Measurements from ENCODE around the gene FAM219B. TPM values are rescaled to one million over a fixed set of nuclear protein-coding genes. Genes with fewer than 3 reads are reported as not detected.

Gene FAM219B
- total and polyA plus RNA-seq, 7 donors = 16.6 to 65.0 (median 50.5) TPM

GRCh38 chr15:74904190-74904805, 2.4 kb downstream of the FAM219B start:
- Histone ChIP-seq H3K4me1 (peaks cover 0 to 33% (median 28%) of the 10 kb centered on the region in 4 donors), H3K27ac (no peak overlapping the region), H3K36me3 (peaks cover 21 to 53% (median 28%) of the 10 kb centered on the region in 4 donors), H3K9me3 (no peaks in the 10 kb centered on the region), H3K4me3 (no peak overlapping the region), H3K27me3 (no peaks in the 10 kb centered on the region)
- WGBS, 2 donors = 90 to 94% methylated on average over 7 of the region's 7 CpGs
- TF ChIP-seq POLR2A (IDR thresholded peaks at IDR 0.05) (no peak), EP300 (IDR thresholded peaks at IDR 0.05) (no peak), CTCF (IDR thresholded peaks at IDR 0.05) (no peak), POLR2AphosphoS5 (IDR thresholded peaks at IDR 0.05) (no peak)
- DNase-seq = peak; percentile 46
- intact Hi-C loops (cut with DNase I) = loop anchor here (5.0 kb wide), 2 partner anchors 48 to 122 kb away; partner anchors contain the start of gene CSK

GRCh38 chr15:74903676-74904075, 3.0 kb downstream of the FAM219B start:
- Histone ChIP-seq H3K4me3 (no peak overlapping the region), H3K36me3 (peaks cover 21 to 60% (median 33%) of the 10 kb centered on the region in 4 donors), H3K27me3 (no peaks in the 10 kb centered on the region), H3K27ac (no peak overlapping the region), H3K4me1 (peaks cover 0 to 33% (median 28%) of the 10 kb centered on the region in 4 donors), H3K9me3 (no peaks in the 10 kb centered on the region)
- DNase-seq = no peak
- TF ChIP-seq POLR2AphosphoS5 (IDR thresholded peaks at IDR 0.05) = no peak
- no peak for TF ChIP-seq EP300 (IDR thresholded peaks at IDR 0.05)
- no peak for TF ChIP-seq POLR2A (IDR thresholded peaks at IDR 0.05)
- TF ChIP-seq CTCF (IDR thresholded peaks at IDR 0.05) = no peak
- WGBS, 2 donors = 92 to 97% methylated on average over 1 of the region's 1 CpG
- intact Hi-C loops (cut with DNase I) = loop anchor here (5.0 kb wide), 2 partner anchors 49 to 121 kb away; partner anchors contain the start of gene CSK

- DNase-seq = no peak
- TF ChIP-seq POLR2AphosphoS5 (IDR thresholded peaks at IDR 0.05) (no peak), EP300 (IDR thresholded peaks at IDR 0.05) (no peak), CTCF (IDR thresholded peaks at IDR 0.05) (no peak), POLR2A (IDR thresholded peaks at IDR 0.05) (no peak)
- intact Hi-C loops (cut with DNase I) = loop anchor here (5.0 kb wide), 2 partner anchors 50 to 120 kb away; partner anchors contain the start of gene CSK
- no peaks in the 10 kb centered on the region for H3K9me3 ChIP-seq
- peaks cover 21 to 72% (median 33%) of the 10 kb centered on the region in 4 donors for H3K36me3 ChIP-seq
- peaks cover 0 to 29% (median 27%) of the 10 kb centered on the region in 4 donors for H3K4me1 ChIP-seq
- no peak overlapping the region for H3K4me3 ChIP-seq
- 83 to 92% methylated on average over 4 of the region's 4 CpGs for WGBS, 2 donors
- H3K27ac ChIP-seq = no peak overlapping the region
- no peaks in the 10 kb centered on the region for H3K27me3 ChIP-seq
Observed at GRCh38 chr15:74902295-74903075, 4.2 kb downstream of the FAM219B start.

GRCh38 chr15:74901612-74902063, 5.0 kb downstream of the FAM219B start:
- Histone ChIP-seq H3K27me3 (no peaks in the 10 kb centered on the region), H3K27ac (peak overlapping the region in 2 of 4 donors; percentile 7 to 40), H3K36me3 (peaks cover 21 to 79% (median 33%) of the 10 kb centered on the region in 4 donors), H3K4me3 (no peak overlapping the region), H3K9me3 (no peaks in the 10 kb centered on the region), H3K4me1 (peaks cover 0 to 28% (median 24%) of the 10 kb centered on the region in 4 donors)
- 5 to 26% methylated on average over 5 of the region's 5 CpGs for whole genome bisulfite sequencing, 2 donors
- intact Hi-C loops (cut with DNase I) = loop anchor here (2.0 to 5.0 kb wide), 3 partner anchors 51 to 119 kb away; partner anchors contain the start of genes CSK and ULK3
- peak; percentile 67 to 96 (median 82) for TF ChIP-seq CTCF (IDR thresholded peaks at IDR 0.05)
- no peak for TF ChIP-seq EP300 (IDR thresholded peaks at IDR 0.05)
- TF ChIP-seq POLR2A (IDR thresholded peaks at IDR 0.05) = no peak
- peak; percentile 83 for DNase-seq
